Testis (tissue), 2 donors: Measurements from ENCODE around the gene BAIAP3.

ENCODE experiments used
- CTCF ChIP-seq, 3 experiments: fragments of 450-650 bp in 2 of 3; fragments of 200-600 bp in 1 of 3; sonication (generic) in 1 of 3; IDR thresholded peaks; one replicate each; pipeline ENCODE4 v1.5.1; 2016 to 2019; ENCODE audit warnings: antibody characterized with exemption in 3 of 3, mild to moderate bottlenecking in 2 of 3, moderate library complexity in 1 of 3
- POLR2A ChIP-seq: fragments of 450-650 bp; IDR thresholded peaks from one replicate; pipeline ENCODE4 v1.6.1; 2017; ENCODE audit warnings: antibody characterized with exemption, mild to moderate bottlenecking, moderate library complexity

DNA sequence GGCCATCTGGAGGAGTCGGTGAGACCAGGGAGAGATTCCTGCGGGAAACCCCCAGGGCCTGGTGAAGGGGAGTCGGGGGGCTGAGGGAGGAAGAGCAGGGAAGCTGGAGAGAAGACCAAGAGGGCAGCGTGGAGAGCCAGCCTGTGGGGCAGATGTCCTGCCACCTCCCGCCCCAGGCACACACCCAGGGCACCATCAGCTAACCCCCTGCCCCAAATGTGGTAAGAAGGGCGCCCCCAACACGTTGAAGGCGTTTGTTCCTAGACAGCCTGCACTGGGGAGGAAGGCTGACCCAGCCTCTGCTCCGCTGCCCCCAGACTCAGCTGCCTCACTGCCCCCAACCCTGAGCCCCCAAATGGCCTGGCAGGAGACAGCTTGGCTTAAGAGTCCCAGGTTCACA is 1.3 kb downstream of the BAIAP3 start:
- TF ChIP-seq CTCF (IDR thresholded peaks at IDR 0.05) = no peak
- no peak for TF ChIP-seq POLR2A
